GM12878 (cell line): Measurements from ENCODE around the gene PCCA. TPM values are rescaled to one million over a fixed set of nuclear protein-coding genes. Genes with fewer than 3 reads are reported as not detected.

Experiments used
- ATAC-seq: fragments of 200-7000 bp; cut with Tn5 transposase; 3 replicates; pipeline ENCODE4 v1.9.1; 2020; ENCODE audit warnings: mild to moderate bottlenecking, moderate library complexity
- BruUV-seq: library from RNA; stranded (reverse); fragments of 400-500 nt; replicated peaks from 2 replicates; lab custom pipeline; 2021; lab: Mats Ljungman, UMichigan
- CTCF ChIA-PET: fragments of 300-600 bp; sonication (Branson Sonifier 250); formaldehyde crosslinking; extraction: SDS; loops from one replicate; lab custom pipeline; 2021; ENCODE audit warnings: inconsistent platforms; lab: Yijun Ruan, JAX
- POLR2A ChIA-PET: fragments of 350-600 bp; formaldehyde crosslinking; extraction: SDS; loops from one replicate; lab custom pipeline; 2021; ENCODE audit warnings: inconsistent platforms; lab: Charles Lee
- RAD21 ChIA-PET: fragments of 300-600 bp; sonication (Branson Sonifier 250); formaldehyde crosslinking; loops from one replicate; lab custom pipeline; 2023; ENCODE audit warnings: antibody characterized with exemption; ENCODE audit not compliant: unreplicated experiment; lab: Charles Lee
- SMC1A ChIA-PET: fragments of 300-600 bp; sonication (Branson Sonifier 250); formaldehyde crosslinking; loops from one replicate; lab custom pipeline; 2023; ENCODE audit not compliant: unreplicated experiment, uncharacterized antibody; lab: Charles Lee
- DNase-seq: peaks from one replicate; pipeline ENCODE4 v3.0.0-alpha.2; 2011; ENCODE audit warnings: low read depth, low spot score
- FAIRE-seq: peaks from 3 replicates; lab custom pipeline; 2011; peaks lifted over from hg19 to GRCh38; lab: Jason Lieb, UNC
- H2AFZ ChIP-seq: 2 replicates; pipeline ENCODE4 v1.6.0; 2011; ENCODE audit warnings: low read depth, low read length, control low read depth; ENCODE audit not compliant: control insufficient read depth
- H3K27ac ChIP-seq: 2 replicates; pipeline ENCODE4 v1.5.1; 2011; ENCODE audit warnings: control low read depth; ENCODE audit not compliant: control insufficient read depth, insufficient read depth
- H3K27me3 ChIP-seq, 2 experiments: replicated peaks in 1 of 2; 2 replicates each; pipeline versions ENCODE4 v1.6.0 to v1.6.1; 2011; ENCODE audit warnings: low read length in 1 of 2; ENCODE audit not compliant: control insufficient read depth in 2 of 2, insufficient read depth in 2 of 2
- H3K36me3 ChIP-seq, 2 experiments: 2 replicates each; pipeline ENCODE4 v1.5.1; 2011; ENCODE audit warnings: low read length in 1 of 2; ENCODE audit not compliant: control insufficient read depth in 2 of 2, insufficient read depth in 2 of 2
- H3K4me1 ChIP-seq: 2 replicates; pipeline ENCODE4 v1.6.1; 2011; ENCODE audit warnings: mild to moderate bottlenecking, low read length, moderate library complexity, mixed read lengths; ENCODE audit not compliant: control insufficient read depth, insufficient read depth
- H3K4me2 ChIP-seq: 2 replicates; pipeline ENCODE4 v1.6.0; 2011; ENCODE audit warnings: control low read depth; ENCODE audit not compliant: control insufficient read depth, insufficient read depth
- H3K4me3 ChIP-seq: fragments of 200-600 bp; sonication (generic); 2 replicates; pipeline ENCODE4 v1.5.1; 2016
- H3K79me2 ChIP-seq: 2 replicates; pipeline ENCODE4 v1.6.0; 2011; ENCODE audit warnings: low read length; ENCODE audit not compliant: control insufficient read depth, insufficient read depth
- H3K9ac ChIP-seq: 2 replicates; pipeline ENCODE4 v1.8.0; 2011; ENCODE audit warnings: low read length, control low read depth, mixed read lengths; ENCODE audit not compliant: control insufficient read depth, insufficient read depth
- H3K9me3 ChIP-seq: replicated peaks from 3 replicates; pipeline ENCODE4 v1.5.1; 2011; ENCODE audit warnings: mild to moderate bottlenecking, low read length; ENCODE audit not compliant: control insufficient read depth, insufficient read depth
- H4K20me1 ChIP-seq: 2 replicates; pipeline ENCODE4 v1.6.0; 2011; ENCODE audit not compliant: control insufficient read depth, insufficient read depth
- ATF7 ChIP-seq: fragments of 450-650 bp; IDR thresholded peaks from 2 replicates; pipeline ENCODE4 v1.6.1; 2016; ENCODE audit warnings: low read depth, mild to moderate bottlenecking
- BACH1 ChIP-seq: fragments of 450-650 bp; IDR thresholded peaks from 2 replicates; pipeline ENCODE4 v1.6.1; 2017; ENCODE audit warnings: mild to moderate bottlenecking, borderline replicate concordance
- CREB1 ChIP-seq: IDR thresholded peaks from 2 replicates; pipeline ENCODE4 v1.6.1; 2012; ENCODE audit warnings: low read depth, mild to moderate bottlenecking, inconsistent platforms
- IRF5 ChIP-seq: fragments of 450-650 bp; IDR thresholded peaks from 2 replicates; pipeline ENCODE4 v1.6.1; 2017; ENCODE audit warnings: borderline replicate concordance
- SREBF1 ChIP-seq: IDR thresholded peaks from 2 replicates; pipeline ENCODE4 v1.6.1; 2012; ENCODE audit warnings: mild to moderate bottlenecking, low read length
- STAT1 ChIP-seq: fragments of 450-650 bp; conservative IDR thresholded peaks from 2 replicates; pipeline ENCODE4 v1.6.1; 2014; ENCODE audit warnings: antibody characterized with exemption, mild to moderate bottlenecking
- ZBTB11 ChIP-seq: fragments of 450-650 bp; formaldehyde crosslinking; IDR thresholded peaks from 2 replicates; pipeline ENCODE4 v1.5.0; 2022; ENCODE audit warnings: mild to moderate bottlenecking, missing genetic modification characterization
- WGBS: methylation state at CpG from one replicate; pipeline ENCODE4 v1.1.6; 2016; ENCODE audit warnings: low lambda C conversion rate; ENCODE audit not compliant: insufficient replicate concordance, insufficient coverage; ENCODE audit errors: missing lambda C conversion rate; 5-methylcytosine and 5-hydroxymethylcytosine counted together
- in situ Hi-C: fragments of 300-500 bp; cut with MboI; formaldehyde crosslinking; loops from 9 replicates; pipeline ENCODE4 v1.14.3; 2018; ENCODE audit warnings: mixed read lengths
- intact Hi-C: fragments of 100-400 bp; cut with micrococcal nuclease; formaldehyde crosslinking; loops from one replicate; pipeline ENCODE4 v1.14.2; 2022; ENCODE audit not compliant: unreplicated experiment
- polyA plus RNA-seq, 11 experiments: library from polyadenylated mRNA; depleted of rRNA in 4 of 11; unstranded in 6 of 11; stranded (reverse) in 5 of 11; fragments of >200 nt; fragmentation: Nextera tagmentation in 4 of 11; fragmentation: Illumina TruSeq in 1 of 11; extraction: Ambion mirVana in 4 of 11; extraction: Trizol in 1 of 11; gene quantifications; 1 replicate in 1 of 11; 2 replicates in 10 of 11; pipeline versions ENCODE4 v1.2.1 to v1.2.3, GENCODE V29; 2011 to 2016; ENCODE audit warnings: inconsistent platforms in 2 of 11, missing spikeins in 2 of 11, low read depth in 1 of 11
- total RNA-seq, 4 experiments: library from RNA; depleted of rRNA in 3 of 4; stranded (reverse); fragments of >200 nt in 3 of 4; fragmentation: Illumina TruSeq in 1 of 4; extraction: Trizol in 1 of 4; gene quantifications; 2 replicates each; pipeline versions ENCODE4 v1.2.1 to v1.2.3, GENCODE V29; 2013 to 2021
- TF ChIP-seq, protein P1 (sequence below): IDR thresholded peaks from 2 replicates; pipeline ENCODE4 v1.6.1; 2012; ENCODE audit warnings: low read length, inconsistent platforms
- TF ChIP-seq, protein P2 (sequence below): fragments of 450-650 bp; formaldehyde crosslinking; IDR thresholded peaks from 2 replicates; pipeline ENCODE4 v1.4.0; 2022; ENCODE audit warnings: mild to moderate bottlenecking, moderate library complexity

Gene PCCA
- total and polyA plus RNA-seq, 10 of the 15 experiments (the other 5 are each of a cell fraction or from before 2014, with no cell fraction given) = 5.9 to 18.2 (median 12.4) TPM

DNA sequence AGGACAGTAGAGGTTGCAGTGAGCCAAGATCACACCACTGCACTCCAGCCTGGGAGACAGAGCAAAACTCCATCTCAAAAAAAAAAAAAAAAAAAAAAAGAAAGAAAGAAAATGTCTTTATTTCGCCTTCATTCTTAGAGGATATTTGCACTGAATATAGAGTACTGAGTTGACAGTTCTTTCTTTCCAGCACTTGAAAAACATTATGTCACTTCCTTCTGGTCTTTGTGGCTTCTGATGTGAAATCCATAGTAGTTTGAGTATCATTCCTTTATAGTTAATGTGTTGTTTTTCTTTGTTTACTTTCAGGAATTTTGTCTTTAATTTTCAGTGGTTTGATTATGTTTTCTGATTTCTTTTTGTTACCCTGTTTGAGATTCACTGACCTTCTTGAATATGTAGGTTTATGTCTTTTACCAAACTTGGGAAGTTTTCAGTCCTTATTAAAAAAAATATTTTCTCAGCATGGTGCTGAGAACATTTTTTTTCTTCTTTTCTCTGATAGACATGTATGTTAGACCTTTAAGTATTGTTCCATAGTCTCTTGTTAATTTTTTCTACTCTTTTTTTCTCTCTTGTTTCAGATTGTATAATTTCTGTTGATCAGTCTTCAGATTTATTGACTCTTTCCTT is 50.1 kb downstream of the PCCA start (continued):
- TF ChIP-seq ZBTB11 (CRISPR knock-in tag) (no peak), IRF5 (no peak), ATF7 (no peak), STAT1 (no peak), SREBF1 (no peak)
- TF ChIP-seq, protein P1, sequence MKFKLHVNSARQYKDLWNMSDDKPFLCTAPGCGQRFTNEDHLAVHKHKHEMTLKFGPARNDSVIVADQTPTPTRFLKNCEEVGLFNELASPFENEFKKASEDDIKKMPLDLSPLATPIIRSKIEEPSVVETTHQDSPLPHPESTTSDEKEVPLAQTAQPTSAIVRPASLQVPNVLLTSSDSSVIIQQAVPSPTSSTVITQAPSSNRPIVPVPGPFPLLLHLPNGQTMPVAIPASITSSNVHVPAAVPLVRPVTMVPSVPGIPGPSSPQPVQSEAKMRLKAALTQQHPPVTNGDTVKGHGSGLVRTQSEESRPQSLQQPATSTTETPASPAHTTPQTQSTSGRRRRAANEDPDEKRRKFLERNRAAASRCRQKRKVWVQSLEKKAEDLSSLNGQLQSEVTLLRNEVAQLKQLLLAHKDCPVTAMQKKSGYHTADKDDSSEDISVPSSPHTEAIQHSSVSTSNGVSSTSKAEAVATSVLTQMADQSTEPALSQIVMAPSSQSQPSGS = no peak
- TF ChIP-seq, all 136 proteins: peak for 0

DNA sequence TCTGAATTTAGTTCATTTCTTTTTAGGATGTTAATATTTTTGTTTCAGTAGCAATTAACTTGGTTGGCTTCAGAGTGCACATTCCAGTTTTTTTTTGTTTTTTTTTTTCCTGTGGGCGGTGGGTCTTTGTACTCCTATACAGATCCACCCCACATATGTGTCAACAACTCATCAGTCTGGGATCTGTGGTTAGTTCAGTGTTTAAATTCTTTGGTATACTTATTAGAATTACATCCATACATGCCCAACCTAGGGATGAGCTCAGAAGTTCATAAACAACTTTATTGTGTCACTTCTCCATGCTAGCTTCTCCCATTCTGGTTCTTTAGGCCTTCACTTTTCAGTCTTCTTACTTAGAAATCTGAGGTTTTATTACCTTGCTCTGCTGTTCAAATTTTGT is 50.9 kb downstream of the PCCA start:
- TF ChIP-seq BACH1 (no peak), CREB1 (no peak)
- TF ChIP-seq, protein P2, sequence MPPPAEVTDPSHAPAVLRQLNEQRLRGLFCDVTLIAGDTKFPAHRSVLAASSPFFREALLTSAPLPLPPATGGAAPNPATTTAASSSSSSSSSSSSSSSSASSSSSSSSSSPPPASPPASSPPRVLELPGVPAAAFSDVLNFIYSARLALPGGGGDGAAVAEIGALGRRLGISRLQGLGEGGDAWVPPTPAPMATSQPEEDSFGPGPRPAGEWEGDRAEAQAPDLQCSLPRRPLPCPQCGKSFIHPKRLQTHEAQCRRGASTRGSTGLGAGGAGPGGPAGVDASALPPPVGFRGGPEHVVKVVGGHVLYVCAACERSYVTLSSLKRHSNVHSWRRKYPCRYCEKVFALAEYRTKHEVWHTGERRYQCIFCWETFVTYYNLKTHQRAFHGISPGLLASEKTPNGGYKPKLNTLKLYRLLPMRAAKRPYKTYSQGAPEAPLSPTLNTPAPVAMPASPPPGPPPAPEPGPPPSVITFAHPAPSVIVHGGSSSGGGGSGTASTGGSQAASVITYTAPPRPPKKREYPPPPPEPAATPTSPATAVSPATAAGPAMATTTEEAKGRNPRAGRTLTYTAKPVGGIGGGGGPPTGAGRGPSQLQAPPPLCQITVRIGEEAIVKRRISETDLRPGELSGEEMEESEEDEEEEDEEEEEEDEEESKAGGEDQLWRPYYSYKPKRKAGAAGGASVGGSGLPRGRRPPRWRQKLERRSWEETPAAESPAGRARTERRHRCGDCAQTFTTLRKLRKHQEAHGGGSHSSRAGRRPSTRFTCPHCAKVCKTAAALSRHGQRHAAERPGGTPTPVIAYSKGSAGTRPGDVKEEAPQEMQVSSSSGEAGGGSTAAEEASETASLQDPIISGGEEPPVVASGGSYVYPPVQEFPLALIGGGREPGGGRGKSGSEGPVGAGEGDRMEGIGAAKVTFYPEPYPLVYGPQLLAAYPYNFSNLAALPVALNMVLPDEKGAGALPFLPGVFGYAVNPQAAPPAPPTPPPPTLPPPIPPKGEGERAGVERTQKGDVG = no peak
- WGBS = 100% methylated on average over 1 of the region's 1 CpG
- ATAC-seq (no peak), FAIRE-seq (no peak), DNase-seq (no peak)
- H3K27me3 ChIP-seq = no peaks in the 10 kb centered on the region
- no peak overlapping the region for H3K4me3 ChIP-seq
- in situ Hi-C loops (no loop called here), intact Hi-C loops (no loop called here)
- no peak overlapping the region for H3K4me2 ChIP-seq
- CTCF ChIA-PET = no interaction called here
- no peaks in the 10 kb centered on the region for H3K79me2 ChIP-seq
- no peaks in the 10 kb centered on the region; a peak in 1 of 4 replicates for H3K36me3 ChIP-seq
- RAD21 ChIA-PET = no interaction called here
- H3K9me3 ChIP-seq = no peaks in the 10 kb centered on the region
- no TSS peak for BruUV-seq
- H2AFZ ChIP-seq = no peak overlapping the region
- POLR2A ChIA-PET = no interaction called here
- no peaks in the 10 kb centered on the region for H3K4me1 ChIP-seq
- no peaks in the 10 kb centered on the region for H4K20me1 ChIP-seq
- SMC1A ChIA-PET = no interaction called here
- H3K9ac ChIP-seq = no peak overlapping the region
- no peak overlapping the region for H3K27ac ChIP-seq
